HG03432 (cell line): ENCODE results near the gene GMEB1.
"Not testable (repeated sequence)": the region's sequence is repeated elsewhere in the genome, so short reads cannot be mapped to it uniquely, and the experiment has no call there.

Experiments
- ATAC-seq: cut with Tn5 transposase; IDR thresholded peaks from one replicate; pipeline ENCODE4 v1.9.1; 2021; ENCODE audit warnings: mild to moderate bottlenecking, moderate library complexity; ENCODE audit not compliant: unreplicated experiment

The GMEB1 gene

GRCh38 chr1:28744184-28744583, 75.6 kb downstream of the GMEB1 start:
- no peak for ATAC-seq

GRCh38 chr1:28745653-28746173, 77.1 kb downstream of the GMEB1 start:
- ATAC-seq = no peak

- no peak for ATAC-seq
Measured at GRCh38 chr1:28750330-28750729, 81.7 kb downstream of the GMEB1 start.

GRCh38 chr1:28750771-28751294, 82.2 kb downstream of the GMEB1 start:
- not testable (repeated sequence) for ATAC-seq

GRCh38 chr1:28751315-28752060, 82.9 kb downstream of the GMEB1 start:
- no peak for ATAC-seq

- ATAC-seq = no peak
Measured at GRCh38 chr1:28755701-28756100, 87.1 kb downstream of the GMEB1 start.

- no peak for ATAC-seq
Measured at GRCh38 chr1:28756846-28757245, 88.3 kb downstream of the GMEB1 start.

- ATAC-seq = no peak
Measured at GRCh38 chr1:28758420-28758819, 89.8 kb downstream of the GMEB1 start.

- no peak for ATAC-seq
Measured at GRCh38 chr1:28759257-28759656, 90.7 kb downstream of the GMEB1 start.

- no peak for ATAC-seq
Measured at GRCh38 chr1:28761189-28761588, 92.6 kb downstream of the GMEB1 start.

GRCh38 chr1:28766532-28767183, 98.1 kb downstream of the GMEB1 start:
- ATAC-seq = no peak
